UCSD-AML1 (cell line): ENCODE measurements around the gene HACL1.

Source experiments
- DNase-seq: peaks from one replicate; lab custom pipeline; 2025; ENCODE audit not compliant: unreplicated experiment; lab: John Stamatoyannopoulos, UW

Gene HACL1

DNA sequence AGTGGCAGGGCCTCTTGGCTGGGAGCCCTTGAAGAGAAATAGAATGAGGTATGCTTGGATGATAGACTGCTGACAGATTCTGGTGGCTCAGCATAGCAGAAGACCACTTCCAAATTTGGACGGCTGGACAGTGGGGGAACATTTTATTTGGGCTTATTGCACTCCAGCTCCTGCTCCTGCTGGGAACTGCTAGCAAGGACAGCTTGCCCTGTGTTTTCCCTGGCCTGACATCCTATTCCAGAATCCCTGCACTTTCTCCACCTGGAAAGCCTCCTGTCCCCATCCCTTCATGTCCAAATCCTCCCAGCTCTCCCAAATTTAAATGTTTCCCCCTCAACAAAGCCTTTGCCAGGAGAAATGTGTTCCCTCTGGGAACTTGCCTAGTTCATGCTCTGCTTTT, 70.0 kb downstream of the HACL1 start:
- DNase-seq: no peak

DNA sequence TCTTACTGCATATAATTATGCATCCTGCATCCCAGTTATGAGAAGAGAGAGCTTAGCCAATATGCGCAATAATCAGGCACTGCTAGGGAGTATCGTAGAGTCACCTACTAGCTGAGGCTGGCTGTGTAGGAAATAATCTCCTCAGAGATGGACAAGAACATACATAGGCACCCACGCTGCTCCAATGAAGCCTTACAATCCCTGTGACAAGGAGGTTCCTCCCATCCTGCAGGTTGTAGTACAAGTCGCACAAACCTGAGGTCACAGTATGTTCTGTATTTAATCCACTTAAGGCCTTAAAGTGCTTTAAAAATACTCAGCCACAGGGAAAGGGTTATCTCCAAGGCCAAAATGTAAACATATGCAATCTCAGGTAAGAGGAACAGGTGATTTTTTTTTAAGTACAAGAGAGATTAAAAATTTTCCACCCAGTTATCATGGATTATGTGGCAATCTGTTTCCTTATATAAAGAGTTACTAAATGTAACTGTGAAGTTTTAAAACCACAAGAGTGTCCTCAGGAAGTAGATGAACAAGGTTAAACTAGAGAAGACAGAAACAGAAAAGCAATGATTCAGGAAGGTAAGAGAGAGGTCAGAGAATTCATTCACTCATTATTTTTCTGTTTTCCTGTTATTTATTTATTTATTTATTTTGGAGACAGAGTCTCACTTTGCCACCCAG, 72.4 kb downstream of the HACL1 start:
- DNase-seq: no peak

DNA sequence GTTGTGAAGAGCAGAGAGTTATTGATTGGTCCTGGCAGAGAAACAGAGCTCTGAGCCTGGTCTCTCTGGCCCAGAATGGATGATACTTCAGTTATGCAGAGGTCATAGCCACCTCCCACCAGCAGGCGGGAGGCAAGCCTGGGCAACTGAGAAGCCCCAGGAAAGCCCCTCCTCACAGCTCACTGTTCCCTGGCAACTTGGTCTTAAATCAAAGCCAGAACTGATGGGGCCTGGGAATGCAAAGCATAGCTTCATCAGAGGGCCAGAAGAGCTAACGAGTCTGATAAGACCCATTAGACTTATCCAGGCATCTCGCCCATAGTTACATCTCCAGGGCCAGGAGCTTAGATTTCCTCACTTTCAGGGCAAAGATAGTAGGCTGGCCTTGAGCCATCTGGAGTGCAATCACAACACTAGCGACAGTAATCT, 74.3 kb downstream of the HACL1 start:
- no peak for DNase-seq

DNA sequence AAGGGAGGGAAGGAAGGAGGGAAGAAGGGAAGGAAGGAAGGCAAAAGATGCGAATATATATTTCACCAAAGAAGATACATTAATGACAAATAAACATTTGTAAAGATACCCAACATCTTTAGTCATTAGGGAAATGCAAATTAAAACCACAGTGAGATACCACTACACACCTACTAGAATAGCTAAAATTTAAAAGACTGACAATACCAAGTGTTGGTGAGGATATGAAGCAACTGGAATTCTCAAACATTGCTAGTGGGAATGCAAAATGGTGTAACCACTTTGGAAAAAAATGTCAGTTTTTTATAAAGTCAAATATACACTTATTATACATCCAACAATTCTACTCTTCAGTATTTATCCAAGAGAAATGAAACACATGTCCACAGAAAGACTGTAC, 75.6 kb downstream of the HACL1 start:
- DNase-seq: no peak

DNA sequence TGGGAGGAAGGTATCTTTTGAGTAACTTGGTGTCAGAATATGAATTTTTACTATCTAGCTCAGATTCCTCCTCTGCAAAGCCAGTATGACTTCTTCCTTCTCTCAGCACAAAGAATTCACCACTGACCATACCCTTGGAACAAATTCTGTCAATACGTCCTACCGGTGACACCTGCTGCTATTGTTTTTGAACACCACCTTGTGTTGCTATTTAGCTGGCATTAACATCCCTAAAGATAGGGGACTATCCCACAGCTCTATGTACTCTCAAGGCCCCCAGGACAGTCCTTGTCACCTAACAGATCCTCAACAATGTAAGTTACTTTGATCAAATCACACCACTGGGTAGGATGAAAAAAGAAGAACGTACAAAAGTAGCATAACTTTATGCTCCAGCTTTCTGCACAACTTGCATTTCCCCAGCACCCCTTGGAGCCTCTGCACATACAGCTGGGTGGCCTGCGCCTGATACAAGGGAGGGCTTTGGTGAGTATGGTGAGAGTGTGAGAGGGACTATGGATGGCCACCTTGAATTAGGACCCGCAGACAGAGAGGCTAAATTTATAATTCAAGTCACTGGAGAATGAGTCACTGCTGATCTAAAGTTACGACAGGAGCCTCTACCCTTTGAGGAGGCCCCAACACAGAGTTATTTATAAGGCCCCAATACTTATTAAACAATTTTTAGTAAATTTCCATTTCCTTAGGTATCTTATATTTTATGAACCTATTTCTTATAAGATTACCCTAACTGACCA, 77.5 kb downstream of the HACL1 start:
- DNase-seq: no peak

DNA sequence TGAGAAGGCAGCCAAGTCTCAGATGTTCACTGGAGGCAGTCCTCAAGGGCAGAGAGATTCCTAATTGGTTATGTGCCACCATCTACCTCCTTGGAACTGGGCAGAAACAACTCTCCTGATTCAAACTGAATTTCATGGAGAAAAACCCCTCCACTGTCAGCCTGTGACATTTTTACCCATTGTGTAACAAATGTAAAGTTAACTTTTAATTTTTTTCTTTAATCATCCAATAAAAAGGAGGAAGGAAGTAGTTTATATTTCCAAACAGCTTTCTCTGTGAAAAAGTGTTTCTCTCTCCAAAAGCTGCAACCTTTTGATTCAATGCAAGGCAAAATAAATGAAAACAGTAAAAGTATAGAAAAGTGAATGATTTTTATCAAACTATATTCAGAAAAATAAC, 79.4 kb downstream of the HACL1 start:
- no peak for DNase-seq

DNA sequence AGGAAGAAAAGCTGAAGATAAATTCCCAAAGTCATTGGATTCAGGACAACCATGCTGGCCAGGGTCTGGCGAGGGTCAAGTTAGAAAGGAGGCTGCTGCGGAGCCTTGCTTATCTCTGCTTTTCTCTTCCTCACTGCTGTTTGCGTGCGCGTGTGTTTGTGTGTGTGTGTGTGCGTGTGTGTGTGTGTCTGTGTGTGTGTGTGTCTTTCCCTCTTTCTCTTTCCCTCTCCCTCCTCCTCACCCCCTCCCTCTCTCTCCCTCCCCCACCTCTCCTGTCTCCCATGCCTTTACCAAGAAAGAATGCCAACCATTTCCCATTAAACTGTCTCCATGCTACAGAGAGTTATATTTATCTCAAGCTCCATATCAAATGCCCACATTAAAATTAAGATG, 79.8 kb downstream of the HACL1 start, which contains the start of gene COLQ:
Gene COLQ, minus strand, starts transcription at position 134 of the 393 bp plus-strand sequence. Its CDS starts 81 bp downstream, at position 53.
- no peak for DNase-seq

DNA sequence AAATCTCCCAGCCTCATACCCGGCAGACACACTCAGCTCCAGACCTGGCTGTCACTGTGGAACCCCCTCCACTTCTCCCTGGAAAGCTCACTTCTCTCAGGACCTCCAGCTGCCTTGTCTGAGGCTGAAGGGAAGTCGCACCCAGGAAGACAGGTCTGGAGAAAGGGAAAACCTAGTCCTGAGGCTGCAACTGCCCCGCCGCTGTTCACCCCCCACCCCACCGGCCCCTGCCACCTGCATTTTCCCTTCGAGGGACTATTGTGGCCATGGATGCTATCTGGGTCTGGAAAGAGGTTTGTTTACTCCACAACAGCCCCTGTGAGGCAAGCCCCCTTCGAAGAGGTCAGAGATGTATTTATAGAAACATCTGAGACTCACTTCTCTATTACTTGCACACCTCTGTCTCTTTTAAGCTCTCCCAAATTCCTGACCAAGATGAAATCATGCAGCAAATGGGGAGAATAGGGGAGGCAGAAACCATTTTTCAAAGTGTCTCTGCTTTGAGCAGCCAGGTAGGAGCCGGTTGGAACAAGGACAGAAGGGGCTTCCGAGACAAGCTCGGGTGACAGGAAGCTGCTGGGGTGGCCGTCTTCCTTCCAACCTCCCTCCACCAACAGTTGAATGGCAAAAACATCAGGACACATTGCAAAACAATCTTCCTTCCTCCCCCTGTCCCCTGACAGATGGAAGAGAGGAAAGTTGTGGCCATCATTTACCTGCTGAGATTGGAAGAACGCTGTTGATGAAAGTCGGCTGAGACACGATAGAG, 80.4 kb downstream of the HACL1 start:
- no peak for DNase-seq

DNA sequence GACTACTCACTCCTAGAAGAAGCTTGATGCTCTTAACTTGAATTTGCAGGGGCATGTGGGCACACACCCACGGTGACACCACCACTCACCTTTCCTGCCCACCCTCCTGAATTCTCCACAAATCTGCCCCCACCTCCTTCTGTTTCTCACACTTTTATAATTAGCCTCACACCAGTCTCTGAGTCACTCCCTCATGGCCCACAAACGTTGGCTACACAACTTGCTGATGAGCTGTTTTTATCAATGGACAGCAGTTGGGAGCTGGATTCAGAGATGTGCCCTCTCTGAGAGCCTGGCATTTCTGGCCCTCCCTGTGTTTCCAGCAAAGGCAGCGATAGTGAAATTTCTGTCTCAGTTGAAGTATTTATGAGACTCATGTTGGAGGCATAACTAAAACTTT, 81.2 kb downstream of the HACL1 start:
- no peak for DNase-seq

DNA sequence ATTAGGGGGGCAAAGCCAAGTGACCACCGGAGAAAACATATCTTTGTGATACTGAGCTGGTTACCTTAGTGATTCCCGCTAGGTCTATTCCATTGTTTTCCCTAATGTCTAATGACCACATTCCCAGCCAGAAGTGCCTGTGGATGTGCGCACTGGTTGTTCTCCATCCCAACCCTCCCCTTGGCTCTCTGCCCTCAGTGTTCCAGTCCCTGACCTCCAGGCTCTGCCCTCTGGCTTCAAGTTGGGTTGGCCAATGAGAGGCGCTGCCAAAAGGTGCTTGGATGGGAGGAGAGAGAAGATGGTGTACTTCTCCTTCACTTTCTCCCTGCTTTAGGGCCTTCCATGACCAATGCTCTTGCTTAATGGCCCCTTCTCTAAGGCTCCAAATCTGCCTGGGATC, 82.3 kb downstream of the HACL1 start:
- no peak for DNase-seq

DNA sequence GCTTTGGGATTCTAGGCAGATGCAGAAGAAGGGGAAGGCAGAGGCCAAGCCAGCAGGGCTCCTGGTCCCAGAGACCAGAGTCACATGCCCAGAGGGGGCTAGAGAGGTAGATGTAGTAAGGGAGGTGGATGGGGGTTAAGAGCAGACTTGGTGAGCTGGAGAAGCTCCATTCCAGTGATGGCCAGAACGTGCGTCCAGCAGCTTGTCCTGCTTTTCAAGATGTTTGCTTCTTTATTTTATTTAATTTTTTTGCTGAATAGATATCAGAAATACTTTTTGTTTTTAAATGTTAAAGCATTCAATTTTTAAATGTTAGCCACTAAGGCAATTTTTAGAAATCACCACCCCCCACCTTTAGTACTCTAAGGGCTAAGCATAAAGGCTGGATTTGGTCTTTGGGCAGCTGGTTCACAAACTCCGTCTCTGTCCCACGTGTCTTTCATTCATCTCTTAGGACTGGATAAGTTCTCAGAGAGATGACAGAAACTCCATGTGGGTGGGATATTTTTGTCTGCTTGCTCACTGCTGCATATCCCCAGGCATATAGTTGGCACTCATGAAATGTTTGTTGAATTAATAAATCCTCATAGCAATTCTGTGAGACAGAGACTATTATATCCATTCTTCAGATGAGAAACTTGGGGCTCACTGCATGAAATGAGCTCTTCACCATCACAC, 86.6 kb downstream of the HACL1 start:
- DNase-seq: no peak

DNA sequence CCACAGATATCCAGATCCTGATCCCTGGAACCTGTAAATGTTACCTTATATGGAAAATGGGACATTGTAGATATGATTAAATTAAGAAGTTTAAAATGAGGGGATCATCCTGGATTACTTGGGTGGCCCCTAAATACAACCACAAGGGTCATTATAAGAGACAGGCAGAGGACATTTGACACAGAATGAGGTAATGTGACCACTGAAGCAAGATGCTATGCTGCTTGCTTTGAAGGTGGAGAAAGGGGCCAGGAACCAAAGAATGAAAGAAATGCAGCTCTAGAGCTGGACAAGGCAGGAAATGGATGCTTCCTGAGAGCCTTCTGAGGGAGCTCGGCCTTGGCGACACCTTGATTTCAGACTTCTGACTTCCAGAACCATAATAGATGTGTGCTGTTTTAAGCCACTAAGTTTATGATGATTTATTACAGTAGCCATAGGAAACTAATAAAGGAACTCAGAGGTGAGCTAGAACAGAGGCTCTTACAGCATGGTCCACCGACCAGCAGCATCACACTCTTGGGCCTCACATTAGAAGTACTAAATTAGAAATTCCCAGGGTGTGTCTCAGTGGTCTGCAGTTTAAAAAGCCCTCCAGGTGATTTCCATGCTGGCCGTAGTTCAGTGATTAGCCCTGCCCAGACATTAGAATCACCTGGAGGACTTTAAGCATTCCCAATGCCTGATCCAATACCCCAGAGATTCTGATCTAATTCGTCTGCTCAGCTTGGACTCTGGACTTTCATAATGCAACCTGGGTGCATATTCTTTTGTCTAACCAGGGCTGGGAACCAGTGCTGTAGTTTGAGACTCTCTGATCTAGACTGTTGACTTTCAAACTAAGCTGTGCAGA, 87.3 kb downstream of the HACL1 start:
- DNase-seq: peak; percentile 28

DNA sequence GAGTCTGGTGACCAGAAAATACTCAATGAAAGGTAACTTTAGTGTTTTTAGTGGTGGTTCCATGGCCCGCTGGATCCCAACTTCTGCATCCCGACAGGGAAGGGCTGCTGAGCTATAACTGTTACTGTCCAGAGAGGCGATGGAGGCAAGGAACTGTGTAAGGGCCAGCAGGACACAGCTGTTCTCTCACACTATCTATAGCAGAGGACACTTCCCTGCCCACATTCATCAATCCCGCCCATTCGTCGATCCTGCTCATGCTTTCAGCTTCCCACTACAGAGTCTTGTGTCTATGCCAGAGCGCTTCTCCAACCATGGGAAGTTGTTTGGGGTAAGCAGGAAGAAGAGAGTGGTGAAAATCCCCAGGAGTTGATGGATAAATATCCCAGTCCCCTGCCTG, 88.3 kb downstream of the HACL1 start:
- no peak for DNase-seq

DNA sequence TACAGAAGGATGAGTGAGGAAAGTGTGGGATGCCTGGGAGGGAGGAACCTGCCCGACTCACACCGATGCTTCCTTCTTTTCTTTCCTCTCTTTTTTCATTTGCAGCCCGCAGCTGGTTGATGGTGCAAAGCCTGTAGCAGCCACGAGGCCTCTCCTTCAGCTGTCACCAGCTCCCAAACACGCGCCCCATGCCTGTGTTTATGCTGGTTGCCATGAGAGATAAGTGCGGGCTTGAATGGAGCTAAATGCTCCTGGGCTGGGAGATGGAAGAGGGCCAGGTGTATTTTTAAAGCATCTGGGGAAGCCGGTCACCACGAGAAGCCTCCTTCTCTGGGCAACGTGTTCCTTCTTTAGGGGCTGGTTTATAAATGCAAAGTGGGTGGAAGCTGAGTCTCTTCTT, 89.2 kb downstream of the HACL1 start:
- DNase-seq: no peak

DNA sequence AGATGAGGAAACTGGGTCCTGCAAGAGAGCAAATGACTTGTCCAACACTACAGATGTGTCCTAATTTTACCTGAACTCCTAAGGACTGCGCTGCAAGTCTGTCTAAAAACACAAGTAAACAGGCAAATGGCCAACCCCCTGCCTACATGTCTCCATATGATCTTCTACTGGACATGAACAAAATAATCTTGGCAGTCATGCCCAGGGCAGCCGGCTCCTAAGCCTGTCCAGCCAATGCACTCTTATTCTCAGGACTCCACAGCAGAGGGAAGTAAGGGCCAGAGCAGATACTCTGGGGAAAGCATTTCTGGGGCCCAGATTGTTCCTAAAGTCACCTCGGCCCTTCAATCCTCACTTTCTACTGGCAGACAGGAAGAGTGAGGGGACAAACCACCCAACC, 90.2 kb downstream of the HACL1 start:
- DNase-seq: no peak
